ENCODE data around the gene CARHSP1. TPM values are rescaled to one million over a fixed set of nuclear protein-coding genes. Genes with fewer than 3 reads are reported as not detected.
A peak's percentile ranks its signal among the peaks of the same experiment; 100 is the strongest.

The CARHSP1 gene
- polyA plus RNA-seq, 2 of the 4 experiments (the other 2 are of a cell fraction) = 53.9 to 172 TPM

GRCh38 chr16:8859913-8860881, 8.6 kb downstream of the CARHSP1 start:
- DNase-seq (ENCODE audit: low read depth in 1 of 2, low spot score in 1 of 2) (no peak), FAIRE-seq (no peak), ATAC-seq (no peak)
- no peak for TF ChIP-seq ZFP36 (IDR thresholded peaks at IDR 0.05; ENCODE audit: borderline replicate concordance, partially characterized antibody)
- TF ChIP-seq CTCF (IDR thresholded peaks at IDR 0.05) = no peak
- TF ChIP-seq ATOH8 (CRISPR knock-in tag; IDR thresholded peaks at IDR 0.05; ENCODE audit: low read depth) = no peak
- no peak for TF ChIP-seq POLR2A (IDR thresholded peaks at IDR 0.05; ENCODE audit: low read length)
- peak in 1 of 2 experiments; percentile 28; a peak in 1 of 4 replicates for TF ChIP-seq CEBPB (IDR thresholded peaks at IDR 0.05)
- TF ChIP-seq ZC3H11A (IDR thresholded peaks at IDR 0.05) = no peak
- Histone ChIP-seq H3K27ac (peak overlapping the region in 1 of 2 experiments; percentile 57; a peak in 3 of 6 replicates), H3K9me3 (no peaks in the 10 kb centered on the region), H3K4me1 (peaks cover 55% of the 10 kb centered on the region), H3K4me2 (peak overlapping the region; percentile 47; the same call in 2 of the 3 replicates), H3K4me3 (no peak overlapping the region)
- POLR2A ChIA-PET = interaction anchor here (1.8 kb wide), 1 partner anchor 9 kb away, joined by 9 read pairs; the partner anchor contains the start of gene CARHSP1
- CTCF ChIA-PET = interaction anchor here (1.0 to 1.6 kb wide), 4 partner anchors 9 to 275 kb away, joined by 4 to 6 read pairs (median 4); partner anchors contain the start of gene CARHSP1
- 79% methylated on average over 22 of the region's 25 CpGs for WGBS (ENCODE audit: missing lambda C conversion rate)

GRCh38 chr16:8858994-8859912, 9.6 kb downstream of the CARHSP1 start:
- no peaks in the 10 kb centered on the region for H3K9me3 ChIP-seq
- CTCF ChIA-PET = interaction anchor here (1.0 to 2.0 kb wide), 4 partner anchors 10 to 276 kb away, joined by 4 to 9 read pairs (median 4); partner anchors contain the start of gene CARHSP1
- FAIRE-seq (no peak), DNase-seq (ENCODE audit: low read depth in 1 of 2, low spot score in 1 of 2) (no peak), ATAC-seq (no peak)
- no peak for TF ChIP-seq EHF (CRISPR knock-in tag; IDR thresholded peaks at IDR 0.05)
- no peak for TF ChIP-seq PHF8 (IDR thresholded peaks at IDR 0.05; ENCODE audit: borderline replicate concordance, low read depth)
- TF ChIP-seq HES2 (IDR thresholded peaks at IDR 0.05) = no peak
- TF ChIP-seq HOXB5 (CRISPR knock-in tag; IDR thresholded peaks at IDR 0.05) = no peak
- no peak for TF ChIP-seq BCL3 (IDR thresholded peaks at IDR 0.05)
- no peak for TF ChIP-seq EHMT2 (IDR thresholded peaks at IDR 0.05; ENCODE audit: low read depth)
- TF ChIP-seq ELK1 (IDR thresholded peaks at IDR 0.05; ENCODE audit: low read depth, low read length) = no peak
- no peak for TF ChIP-seq TP53 (CRISPR knock-in tag; IDR thresholded peaks at IDR 0.05)
- no peak for TF ChIP-seq BHLHE40 (IDR thresholded peaks at IDR 0.05; ENCODE audit: low read depth, low read length)
- TF ChIP-seq RCOR1 (IDR thresholded peaks at IDR 0.05; ENCODE audit: low read depth, low read length) = no peak
- no peak for TF ChIP-seq HOXB13 (CRISPR knock-in tag; IDR thresholded peaks at IDR 0.05; ENCODE audit: low read depth)
- TF ChIP-seq USF2 (IDR thresholded peaks at IDR 0.05) = no peak
- TF ChIP-seq HMGXB4 (CRISPR knock-in tag; IDR thresholded peaks at IDR 0.05; ENCODE audit: borderline replicate concordance) = no peak
- no peak for TF ChIP-seq CBX8 (IDR thresholded peaks at IDR 0.05)
- no peak for TF ChIP-seq RNF2 (IDR thresholded peaks at IDR 0.05; ENCODE audit: borderline replicate concordance, low read depth)
- TF ChIP-seq FOXS1 (CRISPR knock-in tag; IDR thresholded peaks at IDR 0.05) = no peak
- TF ChIP-seq HDAC2 (IDR thresholded peaks at IDR 0.05) = no peak
- TF ChIP-seq SMC3 (IDR thresholded peaks at IDR 0.05) = no peak
- no peak overlapping the region for H3K4me2 ChIP-seq
- peak overlapping the region in 1 of 2 experiments; percentile 57; a peak in 3 of 6 replicates for H3K27ac ChIP-seq
- 91% methylated on average over 28 of the region's 31 CpGs for WGBS (ENCODE audit: missing lambda C conversion rate)
- no peak overlapping the region for H3K4me3 ChIP-seq
- peaks cover 46% of the 10 kb centered on the region for H3K4me1 ChIP-seq
- POLR2A ChIA-PET = interaction anchor here (0.6 to 1.8 kb wide), 3 partner anchors 10 to 75 kb away, joined by 3 to 9 read pairs (median 4); partner anchors contain the start of gene CARHSP1
